SK-N-SH (cell line): Measurements from ENCODE around the gene NEMF. TPM values are rescaled to one million over a fixed set of nuclear protein-coding genes. Genes with fewer than 3 reads are reported as not detected.
"Not testable (repeated sequence)": the region's sequence is repeated elsewhere in the genome, so short reads cannot be mapped to it uniquely, and the experiment has no call there.

Experiments
- CTCF ChIA-PET: fragments of 300-600, 350-600 bp; formaldehyde crosslinking; extraction: SDS; loops from one replicate; lab custom pipeline; 2021; lab: Yijun Ruan, JAX
- POLR2A ChIA-PET: fragments of 350-600 bp; sonication (Branson Sonifier 250); formaldehyde crosslinking; extraction: SDS; loops from one replicate; lab custom pipeline; 2020; ENCODE audit warnings: antibody characterized with exemption, inconsistent platforms; lab: Yijun Ruan, JAX
- DNase-seq: peaks from one replicate; pipeline ENCODE4 v3.0.0; 2012
- H2AFZ ChIP-seq: fragments of 200-600 bp; sonication (generic); 2 replicates; pipeline ENCODE4 v1.8.1; 2016; ENCODE audit warnings: antibody characterized with exemption, mild to moderate bottlenecking, low read depth
- H3F3A ChIP-seq: fragments of 200-600 bp; sonication (generic); replicated peaks from 2 replicates; pipeline ENCODE3; 2016; ENCODE audit warnings: antibody characterized with exemption, mild to moderate bottlenecking; ENCODE audit not compliant: insufficient read depth
- H3K27ac ChIP-seq, 2 experiments: fragments of 200-500 bp in 1 of 2; fragments of 200-600 bp in 1 of 2; sonication (Bioruptor generic) in 1 of 2; sonication (generic), shearing (Covaris generic) in 1 of 2; 2 replicates each; pipeline versions ENCODE4 v1.5.1 to v1.6.1; 2014 to 2016; ENCODE audit warnings: low read depth in 2 of 2, inconsistent platforms in 1 of 2, low read length in 1 of 2, mild to moderate bottlenecking in 1 of 2, mixed read lengths in 1 of 2
- H3K27me3 ChIP-seq: fragments of 200-600 bp; sonication (generic), shearing (Covaris generic); 2 replicates; pipeline ENCODE4 v1.6.1; 2016; ENCODE audit warnings: mixed run types; ENCODE audit not compliant: insufficient read depth
- H3K36me3 ChIP-seq, 2 experiments: fragments of 200-500 bp in 1 of 2; fragments of 200-600 bp in 1 of 2; sonication (Bioruptor generic) in 1 of 2; sonication (generic) in 1 of 2; replicated peaks in 1 of 2; 2 replicates each; pipeline versions ENCODE3 to v1.5.1; 2014 to 2016; ENCODE audit warnings: low read length in 1 of 2, mild to moderate bottlenecking in 1 of 2; ENCODE audit not compliant: insufficient read depth in 2 of 2, control insufficient read depth in 1 of 2
- H3K4me1 ChIP-seq, 2 experiments: fragments of 200-500 bp in 1 of 2; fragments of 200-600 bp in 1 of 2; sonication (Bioruptor generic) in 1 of 2; sonication (generic), shearing (Covaris generic) in 1 of 2; 2 replicates each; pipeline versions ENCODE4 v1.5.1 to v1.6.1; 2014 to 2016; ENCODE audit warnings: low read depth in 1 of 2, low read length in 1 of 2, mixed run types in 1 of 2; ENCODE audit not compliant: insufficient read depth in 2 of 2, control insufficient read depth in 1 of 2
- H3K4me2 ChIP-seq: fragments of 200-600 bp; sonication (generic), shearing (Covaris generic); 2 replicates; pipeline ENCODE4 v1.6.1; 2017; ENCODE audit warnings: mixed run types
- H3K4me3 ChIP-seq, 2 experiments: fragments of 200-500 bp in 1 of 2; fragments of 200-600 bp in 1 of 2; sonication (Bioruptor generic) in 1 of 2; sonication (generic), shearing (Covaris generic) in 1 of 2; 2 replicates each; pipeline versions ENCODE4 v1.5.1 to v1.8.1; 2014 to 2016; ENCODE audit warnings: low read depth in 2 of 2, inconsistent platforms in 1 of 2, low read length in 1 of 2, mild to moderate bottlenecking in 1 of 2, mixed read lengths in 1 of 2, moderate library complexity in 1 of 2
- H3K79me2 ChIP-seq: fragments of 200-600 bp; sonication (generic); 2 replicates; pipeline ENCODE4 v1.8.1; 2017; ENCODE audit warnings: mild to moderate bottlenecking; ENCODE audit not compliant: insufficient read depth
- H3K9ac ChIP-seq: fragments of 200-600 bp; sonication (generic); 2 replicates; pipeline ENCODE4 v1.6.1; 2017; ENCODE audit warnings: mixed run types
- H3K9me2 ChIP-seq: fragments of 200-600 bp; sonication (generic); 2 replicates; pipeline ENCODE4 v1.6.1; 2017; ENCODE audit warnings: mixed run types
- H3K9me3 ChIP-seq: fragments of 200-600 bp; sonication (generic); 2 replicates; pipeline ENCODE4 v1.6.1; 2017; ENCODE audit warnings: mixed run types, mild to moderate bottlenecking, moderate library complexity
- H4K20me1 ChIP-seq: fragments of 200-600 bp; sonication (generic); 2 replicates; pipeline ENCODE4 v1.6.1; 2017; ENCODE audit warnings: mild to moderate bottlenecking, mixed run types; ENCODE audit not compliant: insufficient read depth
- JUND ChIP-seq: IDR thresholded peaks from 2 replicates; pipeline ENCODE4 v1.4.0; 2012
- MEF2A ChIP-seq: IDR thresholded peaks from 2 replicates; pipeline ENCODE4 v1.4.0; 2012; ENCODE audit warnings: low read depth, borderline replicate concordance
- NRF1 ChIP-seq: IDR thresholded peaks from 2 replicates; pipeline ENCODE4 v1.6.1; 2012; ENCODE audit warnings: low read depth, mild to moderate bottlenecking, low read length
- POLR2AphosphoS5 ChIP-seq: IDR thresholded peaks from 2 replicates; pipeline ENCODE4 v1.6.1; 2012; ENCODE audit warnings: low read depth, low read length
- SIN3A ChIP-seq: IDR thresholded peaks from 2 replicates; pipeline ENCODE4 v1.6.1; 2012; ENCODE audit warnings: low read depth, mild to moderate bottlenecking, low read length, moderate library complexity, borderline replicate concordance
- SMC3 ChIP-seq: IDR thresholded peaks from 2 replicates; pipeline ENCODE4 v1.6.1; 2012; ENCODE audit warnings: low read depth, low read length, improper control_type of control experiment
- YY1 ChIP-seq: IDR thresholded peaks from 2 replicates; pipeline ENCODE4 v1.4.0; 2012; ENCODE audit warnings: low read depth, mild to moderate bottlenecking
- WGBS: methylation state at CpG from one replicate; pipeline ENCODE4 v1.1.6; 2017; ENCODE audit warnings: low lambda C conversion rate; 5-methylcytosine and 5-hydroxymethylcytosine counted together
- polyA plus RNA-seq, 3 experiments: library from polyadenylated mRNA; depleted of rRNA; stranded (reverse); fragments of >200 nt; gene quantifications; 2 replicates each; pipeline ENCODE4 v1.2.3, GENCODE V29; 2012
- TF ChIP-seq, protein P1 (sequence below): IDR thresholded peaks from 2 replicates; pipeline ENCODE4; 2012
- TF ChIP-seq, protein P2 (sequence below): fragments of 200-600 bp; sonication (generic); IDR thresholded peaks from 2 replicates; pipeline ENCODE4 v1.6.1; 2017; ENCODE audit warnings: antibody characterized with exemption, mild to moderate bottlenecking, moderate library complexity

The NEMF gene
- polyA plus RNA-seq, 1 of the 3 experiments (the other 2 are of a cell fraction): 14.0 TPM

DNA sequence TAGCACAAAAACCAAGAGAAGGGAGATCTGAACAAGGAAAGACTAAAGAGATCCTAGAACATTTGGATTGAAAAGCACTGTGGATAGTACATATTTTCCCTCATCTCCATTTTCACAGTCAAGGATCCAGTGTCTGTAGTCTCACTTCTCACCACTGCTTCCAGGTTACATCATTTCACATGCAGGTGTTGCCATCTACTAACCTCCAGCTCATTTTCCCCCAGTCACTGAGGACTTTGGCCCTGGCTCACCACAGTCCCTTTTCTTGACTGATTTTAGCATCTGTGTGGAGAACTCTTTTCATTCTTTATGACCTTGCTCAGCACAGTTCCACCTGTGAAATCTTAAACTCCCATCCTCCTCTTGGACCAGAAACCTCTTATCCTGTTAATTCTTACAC is 106.1 kb downstream of the NEMF start:
- POLR2A ChIA-PET, H3F3A ChIP-seq, H3K27ac ChIP-seq, H2AFZ ChIP-seq, DNase-seq, H3K4me2 ChIP-seq, H3K4me1 ChIP-seq, H3K36me3 ChIP-seq, H4K20me1 ChIP-seq, H3K27me3 ChIP-seq, CTCF ChIA-PET, H3K9me3 ChIP-seq, H3K9me2 ChIP-seq, H3K79me2 ChIP-seq, H3K9ac ChIP-seq, H3K4me3 ChIP-seq: not testable (repeated sequence)

DNA sequence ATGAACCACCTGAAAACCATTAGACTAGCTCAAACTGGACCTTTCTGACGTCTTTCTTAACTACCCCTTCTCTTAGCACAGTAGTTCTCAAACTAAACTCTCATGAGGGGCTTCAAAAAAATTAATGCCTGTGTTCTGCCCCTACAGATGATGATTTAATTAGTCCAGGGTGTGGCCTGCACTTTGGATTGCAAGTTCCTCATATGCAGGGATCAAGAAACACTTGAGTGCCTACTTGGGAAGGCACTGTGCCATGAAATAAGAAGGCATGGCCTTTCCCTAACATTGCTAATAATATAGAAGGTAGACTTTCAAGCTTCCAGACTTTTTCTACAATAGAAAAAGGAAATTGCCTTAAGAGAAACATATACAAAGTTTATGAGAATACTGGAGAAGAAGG is 107.4 kb downstream of the NEMF start:
- no peaks in the 10 kb centered on the region for H3K9me2 ChIP-seq
- no peaks in the 10 kb centered on the region for H4K20me1 ChIP-seq
- no peaks in the 10 kb centered on the region for H3K79me2 ChIP-seq
- no peaks in the 10 kb centered on the region for H3K36me3 ChIP-seq
- H3K27ac ChIP-seq: no peak overlapping the region
- no peak overlapping the region for H3K4me3 ChIP-seq
- no peaks in the 10 kb centered on the region for H3K4me1 ChIP-seq
- no peaks in the 10 kb centered on the region for H3F3A ChIP-seq
- H2AFZ ChIP-seq: no peak overlapping the region
- ChIA-PET CTCF (no interaction called here), POLR2A (no interaction called here)
- WGBS: 47% methylated on average over 1 of the region's 1 CpG
- no peaks in the 10 kb centered on the region for H3K27me3 ChIP-seq
- H3K9ac ChIP-seq: no peak overlapping the region
- TF ChIP-seq, protein P1, sequence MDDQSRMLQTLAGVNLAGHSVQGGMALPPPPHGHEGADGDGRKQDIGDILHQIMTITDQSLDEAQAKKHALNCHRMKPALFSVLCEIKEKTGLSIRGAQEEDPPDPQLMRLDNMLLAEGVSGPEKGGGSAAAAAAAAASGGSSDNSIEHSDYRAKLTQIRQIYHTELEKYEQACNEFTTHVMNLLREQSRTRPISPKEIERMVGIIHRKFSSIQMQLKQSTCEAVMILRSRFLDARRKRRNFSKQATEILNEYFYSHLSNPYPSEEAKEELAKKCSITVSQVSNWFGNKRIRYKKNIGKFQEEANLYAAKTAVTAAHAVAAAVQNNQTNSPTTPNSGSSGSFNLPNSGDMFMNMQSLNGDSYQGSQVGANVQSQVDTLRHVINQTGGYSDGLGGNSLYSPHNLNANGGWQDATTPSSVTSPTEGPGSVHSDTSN: no peak
- TF ChIP-seq SIN3A: no peak
- TF ChIP-seq MEF2A: no peak
- TF ChIP-seq, protein P2, sequence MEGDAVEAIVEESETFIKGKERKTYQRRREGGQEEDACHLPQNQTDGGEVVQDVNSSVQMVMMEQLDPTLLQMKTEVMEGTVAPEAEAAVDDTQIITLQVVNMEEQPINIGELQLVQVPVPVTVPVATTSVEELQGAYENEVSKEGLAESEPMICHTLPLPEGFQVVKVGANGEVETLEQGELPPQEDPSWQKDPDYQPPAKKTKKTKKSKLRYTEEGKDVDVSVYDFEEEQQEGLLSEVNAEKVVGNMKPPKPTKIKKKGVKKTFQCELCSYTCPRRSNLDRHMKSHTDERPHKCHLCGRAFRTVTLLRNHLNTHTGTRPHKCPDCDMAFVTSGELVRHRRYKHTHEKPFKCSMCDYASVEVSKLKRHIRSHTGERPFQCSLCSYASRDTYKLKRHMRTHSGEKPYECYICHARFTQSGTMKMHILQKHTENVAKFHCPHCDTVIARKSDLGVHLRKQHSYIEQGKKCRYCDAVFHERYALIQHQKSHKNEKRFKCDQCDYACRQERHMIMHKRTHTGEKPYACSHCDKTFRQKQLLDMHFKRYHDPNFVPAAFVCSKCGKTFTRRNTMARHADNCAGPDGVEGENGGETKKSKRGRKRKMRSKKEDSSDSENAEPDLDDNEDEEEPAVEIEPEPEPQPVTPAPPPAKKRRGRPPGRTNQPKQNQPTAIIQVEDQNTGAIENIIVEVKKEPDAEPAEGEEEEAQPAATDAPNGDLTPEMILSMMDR: no peak
- TF ChIP-seq SMC3: no peak
- TF ChIP-seq JUND: no peak
- no peak for TF ChIP-seq POLR2AphosphoS5
- TF ChIP-seq NRF1: no peak
- TF ChIP-seq YY1: no peak
- H3K9me3 ChIP-seq: no peaks in the 10 kb centered on the region
- DNase-seq: no peak
- no peak overlapping the region for H3K4me2 ChIP-seq

DNA sequence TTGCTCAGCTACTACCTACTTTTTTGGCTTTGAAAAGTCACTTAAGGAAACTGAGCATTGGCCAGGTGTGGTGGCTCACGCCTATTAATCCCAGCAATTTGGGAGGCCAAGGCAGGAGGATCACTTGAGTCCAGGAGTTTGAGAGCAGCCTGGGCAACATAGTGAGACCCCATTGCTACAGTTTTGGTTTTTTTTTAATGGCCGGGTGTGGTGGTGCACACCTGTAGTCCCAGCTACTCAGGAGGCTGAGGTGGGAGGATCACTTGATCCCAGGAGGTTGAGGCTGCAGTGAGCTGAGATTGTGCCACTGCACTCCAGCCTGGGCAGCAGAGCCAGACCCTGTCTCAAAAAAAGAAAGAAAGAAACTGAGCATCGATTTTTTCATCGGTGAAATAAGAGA is 116.9 kb downstream of the NEMF start:
- H3K9me3 ChIP-seq, H3K27me3 ChIP-seq, H4K20me1 ChIP-seq, CTCF ChIA-PET, H3K4me3 ChIP-seq, DNase-seq, H3F3A ChIP-seq, H2AFZ ChIP-seq, POLR2A ChIA-PET, H3K36me3 ChIP-seq, H3K79me2 ChIP-seq, H3K4me1 ChIP-seq, H3K9ac ChIP-seq, H3K4me2 ChIP-seq, H3K27ac ChIP-seq, H3K9me2 ChIP-seq: not testable (repeated sequence)
- 70% methylated on average over 4 of the region's 4 CpGs for WGBS
